ENCODE results near the gene SPEN. TPM values are rescaled to one million over a fixed set of nuclear protein-coding genes. Genes with fewer than 3 reads are reported as not detected.

The SPEN gene
- total RNA-seq, 2 donors from 2014 or later, result 27.8 to 38.9 TPM

DNA sequence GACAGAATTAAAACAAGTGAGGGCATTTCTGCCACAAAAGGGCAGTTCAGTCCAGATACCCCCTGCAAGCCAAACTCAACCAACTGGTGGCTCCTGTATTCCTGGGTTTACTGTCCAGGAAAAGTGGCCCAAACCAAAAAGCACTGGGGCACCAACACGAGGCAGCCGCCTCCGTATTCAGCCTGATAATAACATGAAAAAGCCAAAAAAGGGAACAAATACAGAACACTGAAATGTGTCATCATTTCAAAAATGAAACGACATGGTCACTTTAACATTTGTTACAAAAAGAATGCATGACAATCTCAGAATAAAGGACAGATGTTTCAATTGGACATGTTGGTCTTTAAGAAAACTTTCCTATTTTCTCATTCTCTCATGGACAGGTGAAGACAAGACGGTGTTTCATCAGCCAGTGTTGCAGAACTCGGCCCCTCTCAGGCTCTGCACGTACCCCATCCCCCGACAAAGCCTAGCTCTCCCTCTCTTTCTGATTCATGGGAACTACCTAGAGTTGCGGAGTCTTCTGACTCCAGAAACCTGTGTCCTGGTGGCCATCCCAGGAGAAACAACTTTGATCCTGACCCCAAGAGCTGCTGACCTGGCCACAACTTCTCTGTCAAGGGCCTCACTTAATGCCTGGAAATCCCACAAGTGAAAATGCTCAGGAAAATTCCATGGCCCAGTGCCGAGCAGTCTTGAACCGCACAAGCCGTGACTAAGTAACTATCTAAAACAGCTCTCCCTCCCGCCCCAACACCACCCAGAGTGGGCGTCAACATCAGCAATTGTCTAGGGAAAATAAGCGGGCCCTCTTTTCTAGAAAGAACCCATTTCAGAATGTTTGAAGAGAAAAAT is 101.3 kb downstream of the SPEN start:
- Histone ChIP-seq H3K27me3 (no peaks in the 10 kb centered on the region), H3K9me3 (no peaks in the 10 kb centered on the region), H3K4me3 (no peak overlapping the region), H3K27ac (peak overlapping the region; percentile 63 to 82 (median 78)), H3K4me1 (peaks cover 35% of the 10 kb centered on the region), H3K36me3 (replicated peaks in 1 of 2; ENCODE audit: insufficient read depth in 1 of 2, low read depth in 2 of 2) (peaks cover 8 to 16% of the 10 kb centered on the region in 2 donors)
- DNase-seq, result peak; percentile 41 to 63 (median 54)
- intact Hi-C loops (cut with DNase I), result no loop called here
- 66 to 67% methylated on average over 15 of the region's 15 CpGs for WGBS, 2 donors
- ATAC-seq, result no peak
- TF ChIP-seq, protein P1, sequence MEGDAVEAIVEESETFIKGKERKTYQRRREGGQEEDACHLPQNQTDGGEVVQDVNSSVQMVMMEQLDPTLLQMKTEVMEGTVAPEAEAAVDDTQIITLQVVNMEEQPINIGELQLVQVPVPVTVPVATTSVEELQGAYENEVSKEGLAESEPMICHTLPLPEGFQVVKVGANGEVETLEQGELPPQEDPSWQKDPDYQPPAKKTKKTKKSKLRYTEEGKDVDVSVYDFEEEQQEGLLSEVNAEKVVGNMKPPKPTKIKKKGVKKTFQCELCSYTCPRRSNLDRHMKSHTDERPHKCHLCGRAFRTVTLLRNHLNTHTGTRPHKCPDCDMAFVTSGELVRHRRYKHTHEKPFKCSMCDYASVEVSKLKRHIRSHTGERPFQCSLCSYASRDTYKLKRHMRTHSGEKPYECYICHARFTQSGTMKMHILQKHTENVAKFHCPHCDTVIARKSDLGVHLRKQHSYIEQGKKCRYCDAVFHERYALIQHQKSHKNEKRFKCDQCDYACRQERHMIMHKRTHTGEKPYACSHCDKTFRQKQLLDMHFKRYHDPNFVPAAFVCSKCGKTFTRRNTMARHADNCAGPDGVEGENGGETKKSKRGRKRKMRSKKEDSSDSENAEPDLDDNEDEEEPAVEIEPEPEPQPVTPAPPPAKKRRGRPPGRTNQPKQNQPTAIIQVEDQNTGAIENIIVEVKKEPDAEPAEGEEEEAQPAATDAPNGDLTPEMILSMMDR (IDR thresholded peaks at IDR 0.05), result no peak
- no peak for TF ChIP-seq POLR2A (IDR thresholded peaks at IDR 0.05)

DNA sequence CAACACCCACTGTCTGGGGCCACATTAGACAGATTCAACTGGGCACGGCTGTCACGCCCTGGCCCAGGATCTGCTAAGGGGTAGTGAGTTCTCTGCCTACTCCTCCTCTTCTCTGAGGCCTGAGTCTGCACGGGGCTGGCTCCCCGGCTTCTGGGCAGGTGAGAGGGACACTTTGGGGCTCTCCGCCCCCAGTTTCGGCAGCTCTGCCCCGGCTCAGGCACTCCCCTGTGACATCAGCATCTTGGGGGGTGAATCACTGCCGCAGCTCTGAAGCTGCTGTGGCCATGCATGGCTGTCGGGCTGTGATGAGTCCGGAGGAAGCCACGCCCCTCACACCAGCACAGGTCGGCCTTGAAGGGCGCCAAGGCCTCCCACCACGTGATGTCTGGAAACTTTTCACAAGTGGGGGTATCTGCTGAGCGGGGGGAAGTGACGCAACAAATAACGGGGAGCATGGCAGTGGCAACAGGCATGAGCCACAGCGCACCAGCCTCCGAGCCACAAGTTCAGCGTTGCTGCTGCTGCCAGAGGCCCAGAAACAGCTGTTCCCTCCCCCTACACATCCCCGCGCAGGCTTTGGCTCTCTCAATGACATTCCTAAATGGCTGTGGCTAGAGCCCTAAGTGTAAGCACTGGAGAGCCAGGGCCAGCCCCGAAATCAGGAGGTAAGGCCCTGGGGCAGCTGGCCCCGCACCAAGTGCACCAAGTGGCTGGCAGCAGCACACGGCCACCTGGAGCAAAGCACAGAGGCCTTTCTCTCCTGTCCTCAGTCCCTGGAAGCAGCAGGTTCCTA is 102.1 kb downstream of the SPEN start:
- peaks cover 35% of the 10 kb centered on the region for H3K4me1 ChIP-seq
- no peaks in the 10 kb centered on the region for H3K9me3 ChIP-seq
- DNase-seq (peak; percentile 89 to 96 (median 94)), ATAC-seq (peak; percentile 87)
- TF ChIP-seq, protein P1 (IDR thresholded peaks at IDR 0.05), result no peak
- peak in 2 of 3 donors; percentile 30 to 40 for TF ChIP-seq POLR2A (IDR thresholded peaks at IDR 0.05)
- peak overlapping the region; percentile 63 to 82 (median 78) for H3K27ac ChIP-seq
- intact Hi-C loops (cut with DNase I), result no loop called here
- H3K36me3 ChIP-seq (replicated peaks in 1 of 2; ENCODE audit: insufficient read depth in 1 of 2, low read depth in 2 of 2), result peaks cover under 1 to 12% of the 10 kb centered on the region in 2 donors
- no peaks in the 10 kb centered on the region for H3K27me3 ChIP-seq
- H3K4me3 ChIP-seq, result no peak overlapping the region
- WGBS, 2 donors, result 0 to 9% methylated on average over 5 to 25 of the region's 25 CpGs

DNA sequence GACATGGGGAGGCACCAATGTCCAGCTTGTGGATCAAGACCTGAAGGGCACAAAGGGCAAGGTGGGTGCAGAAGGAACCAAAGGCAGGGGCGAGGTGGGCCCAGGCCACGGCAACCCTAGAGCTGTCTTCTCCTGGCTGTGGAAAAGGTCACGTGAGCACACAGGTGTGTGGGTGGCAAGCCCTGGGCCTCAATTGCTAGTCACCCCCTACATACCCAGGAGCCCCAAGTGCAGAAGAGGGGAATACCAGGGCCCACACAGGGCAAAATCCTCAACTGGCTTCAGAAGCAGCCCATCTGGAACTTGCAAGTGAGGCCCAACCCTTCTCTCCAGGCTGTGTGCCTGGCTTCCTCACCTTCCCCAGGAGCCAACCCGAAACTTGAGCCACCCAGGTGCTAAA is 102.8 kb downstream of the SPEN start:
- Histone ChIP-seq H3K4me3 (no peak overlapping the region), H3K27me3 (no peaks in the 10 kb centered on the region), H3K4me1 (peaks cover 35% of the 10 kb centered on the region), H3K27ac (peak overlapping the region; percentile 63 to 82 (median 78)), H3K9me3 (no peaks in the 10 kb centered on the region), H3K36me3 (replicated peaks in 1 of 2; ENCODE audit: insufficient read depth in 1 of 2, low read depth in 2 of 2) (peaks cover 0 to 8% of the 10 kb centered on the region in 2 donors)
- no peak for DNase-seq
- TF ChIP-seq, protein P1 (IDR thresholded peaks at IDR 0.05), result no peak
- TF ChIP-seq POLR2A (IDR thresholded peaks at IDR 0.05), result no peak
- intact Hi-C loops (cut with DNase I), result no loop called here
- WGBS, 2 donors, result 82 to 100% methylated on average over 1 to 4 of the region's 4 CpGs
- ATAC-seq, result no peak

DNA sequence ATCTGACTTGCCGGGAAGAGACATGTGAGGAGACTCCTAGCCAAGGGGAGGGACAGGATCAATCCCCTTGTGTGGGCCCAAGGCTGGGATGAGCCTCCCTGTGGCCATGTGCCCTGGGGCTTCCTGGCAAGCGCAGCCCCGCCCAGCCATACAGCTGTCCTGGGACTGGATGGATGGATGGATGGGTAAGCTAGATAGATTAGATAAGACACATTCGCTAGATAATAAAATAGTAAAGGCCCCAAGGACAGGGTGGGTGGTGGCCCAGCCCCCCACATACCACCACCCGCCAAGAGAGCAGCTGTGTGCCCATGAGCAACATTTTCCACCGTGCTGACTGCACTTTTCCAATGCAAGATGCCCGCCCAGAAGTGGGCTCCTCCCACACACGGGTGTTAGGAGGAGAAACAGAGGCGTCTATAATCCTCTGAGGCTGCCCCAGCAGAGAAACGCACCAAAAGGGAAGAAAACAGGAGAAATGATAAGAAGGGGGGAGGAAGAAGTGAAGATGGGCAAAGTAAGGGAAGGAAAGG is 103.3 kb downstream of the SPEN start:
- ATAC-seq, result no peak
- Histone ChIP-seq H3K4me3 (no peak overlapping the region), H3K27ac (peak overlapping the region; percentile 63 to 82 (median 78)), H3K27me3 (no peaks in the 10 kb centered on the region), H3K4me1 (peaks cover 35% of the 10 kb centered on the region), H3K36me3 (replicated peaks in 1 of 2; ENCODE audit: insufficient read depth in 1 of 2, low read depth in 2 of 2) (peaks cover 0 to 6% of the 10 kb centered on the region in 2 donors), H3K9me3 (no peaks in the 10 kb centered on the region)
- TF ChIP-seq, protein P1 (IDR thresholded peaks at IDR 0.05), result no peak
- TF ChIP-seq POLR2A (IDR thresholded peaks at IDR 0.05), result no peak
- peak in 2 of 4 donors; percentile 13 to 39 for DNase-seq
- intact Hi-C loops (cut with DNase I), result no loop called here
- WGBS, 2 donors, result 59 to 68% methylated on average over 10 of the region's 10 CpGs
